GM12874 (cell line): ENCODE results near the gene NME4.
A peak's percentile ranks its signal among the peaks of the same experiment; 100 is the strongest.

Experiments
- CTCF ChIP-seq: IDR thresholded peaks from 2 replicates; pipeline ENCODE4 v1.5.1; 2011; ENCODE audit warnings: low read depth, mild to moderate bottlenecking, control low read depth, low read length, moderate library complexity; ENCODE audit not compliant: insufficient read depth

NME4 gene

DNA sequence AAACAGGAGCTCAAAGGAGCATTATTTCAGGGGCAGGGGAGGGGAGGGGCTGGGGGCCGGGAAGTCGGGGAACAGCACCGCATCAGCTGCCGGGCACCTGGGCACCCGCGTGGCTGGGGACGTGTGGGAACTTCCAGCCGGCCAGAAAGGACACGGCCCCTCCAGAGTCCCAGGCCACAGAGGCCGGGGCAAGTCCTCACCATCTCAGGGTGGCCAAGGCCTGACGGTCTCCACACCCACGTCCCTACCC lies 16.3 kb upstream of the NME4 start:
- no peak for TF ChIP-seq CTCF

DNA sequence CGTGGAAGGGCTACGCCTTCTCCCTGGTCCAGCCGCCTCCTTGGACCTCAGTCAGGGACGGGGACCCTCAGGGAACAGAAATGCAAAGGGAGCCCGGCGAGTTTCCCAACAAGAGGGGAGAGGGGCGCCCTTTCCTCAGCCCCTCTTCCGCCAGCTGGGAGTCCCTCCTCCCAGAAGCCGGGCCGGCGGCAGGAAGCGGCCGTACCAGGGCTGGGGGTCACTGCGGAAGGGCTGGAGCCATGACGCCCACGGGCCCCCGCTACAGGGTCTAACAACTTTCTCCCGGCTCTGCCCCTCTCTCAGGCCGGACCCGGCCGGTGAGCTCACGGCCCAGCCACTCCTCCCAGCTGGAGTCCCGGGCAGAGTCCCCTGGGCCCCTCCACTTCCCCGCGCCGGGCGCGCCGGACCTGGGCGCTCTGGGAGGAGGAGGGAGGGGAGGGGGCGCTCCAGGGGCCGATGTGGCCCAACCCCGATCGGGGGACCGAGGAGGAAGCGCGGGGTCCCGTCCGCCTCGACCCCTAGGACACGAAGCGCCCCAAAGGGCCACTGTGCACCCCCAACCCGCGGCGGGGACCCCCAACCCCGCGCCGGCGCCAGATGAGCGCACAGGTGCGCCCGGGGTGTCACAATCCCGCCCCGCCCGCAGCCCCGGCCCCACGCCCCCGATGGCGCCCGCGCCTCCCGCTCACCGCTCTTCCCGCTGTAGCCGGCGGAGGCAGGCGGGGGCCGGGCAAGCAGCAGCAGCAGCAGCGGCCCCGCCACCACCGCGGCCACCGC lies 15.8 kb upstream of the NME4 start:
- TF ChIP-seq CTCF = no peak

DNA sequence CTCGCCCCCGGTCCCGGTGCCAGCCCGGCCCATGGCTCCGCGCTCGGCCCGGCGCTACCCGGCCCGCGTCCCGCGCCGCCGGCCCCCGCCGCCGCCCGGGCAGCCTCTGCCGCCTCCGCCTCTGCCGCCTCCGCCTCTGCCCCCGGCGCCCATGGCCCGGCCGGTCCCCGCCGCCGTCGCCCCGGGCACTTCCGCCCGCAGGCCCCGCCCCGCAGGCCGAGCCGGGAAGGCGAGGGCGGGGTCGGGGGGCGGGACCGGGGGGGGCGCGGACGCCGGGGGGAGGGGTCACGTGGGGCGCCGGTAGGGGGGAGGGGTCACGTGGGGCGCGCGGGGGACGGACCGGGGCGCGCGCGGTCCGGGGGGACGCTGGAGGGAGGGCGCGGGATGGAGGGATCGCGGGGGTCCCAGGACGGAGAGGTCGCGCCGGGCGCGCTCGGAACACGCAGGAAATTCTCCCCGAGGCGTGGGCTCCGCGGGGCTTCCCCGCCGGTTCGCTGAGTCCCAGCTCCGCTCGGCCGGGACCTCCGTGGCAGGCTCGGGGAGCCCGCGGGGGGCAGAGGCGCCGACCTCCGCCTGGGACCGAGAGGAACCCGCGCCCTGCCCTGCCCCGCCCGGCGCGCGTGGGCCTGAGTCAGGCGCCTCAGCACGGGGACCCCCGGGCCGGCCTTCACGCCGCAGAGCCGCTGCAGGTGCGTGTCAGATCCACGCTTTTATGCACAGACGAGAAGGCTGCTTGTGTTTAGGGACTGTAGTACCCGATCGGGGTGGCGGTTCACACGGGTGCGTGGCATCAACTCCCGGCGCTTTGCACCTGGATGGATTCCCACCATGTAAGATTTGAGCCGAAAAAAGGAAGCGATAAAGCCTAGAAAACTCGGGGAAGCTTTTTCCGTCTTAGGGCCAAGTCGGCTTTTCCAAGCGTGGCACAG lies 14.9 kb upstream of the NME4 start, which contains the start of gene PGAP6:
Gene PGAP6, minus strand, starts transcription at position 190 of the 929 bp plus-strand sequence. Its CDS starts 157 bp downstream, at position 33.
- TF ChIP-seq CTCF = no peak

- TF ChIP-seq CTCF = no peak
Observed at GRCh38 chr16:383326-384051, 13.5 kb upstream of the NME4 start.

- TF ChIP-seq CTCF = no peak
Observed at GRCh38 chr16:386641-387156, 10.3 kb upstream of the NME4 start.

DNA sequence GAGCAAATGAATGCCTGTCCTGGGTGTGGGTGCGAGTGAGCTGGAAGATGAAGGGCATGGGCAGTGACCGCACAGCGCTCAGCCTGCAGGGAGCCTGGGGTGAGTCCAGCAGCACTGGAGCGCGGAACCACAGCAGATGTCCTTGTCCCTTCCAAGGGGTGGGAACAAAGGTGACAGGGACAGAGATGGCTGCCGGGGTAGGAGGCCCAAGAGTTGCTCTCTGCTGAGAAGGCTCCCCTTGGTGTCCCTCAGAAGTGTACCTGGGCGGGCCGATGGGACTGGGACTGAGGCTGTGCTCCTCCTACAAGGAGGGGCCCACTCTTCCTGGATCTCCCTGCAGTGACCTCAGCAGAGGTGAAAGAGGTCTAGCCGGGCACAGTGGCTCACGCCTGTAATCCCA lies 7.6 kb upstream of the NME4 start:
- no peak for TF ChIP-seq CTCF

- TF ChIP-seq CTCF = peak; percentile 90
Observed at GRCh38 chr16:391885-392335, 5.1 kb upstream of the NME4 start.
